Effector CD8-positive, alpha-beta T cell (primary cell): ENCODE data around the gene PBX3.

Source experiments
- DNase-seq: peaks from one replicate; lab custom pipeline; 2025; lab: John Stamatoyannopoulos, UW
- total RNA-seq, 4 experiments: gene quantifications; one replicate each; lab custom pipeline; 2026; lab: John Stamatoyannopoulos, UW

Gene PBX3
- 12.0 to 15.2 (median 13.7) reads per million in 4 experiments for total RNA-seq

DNA sequence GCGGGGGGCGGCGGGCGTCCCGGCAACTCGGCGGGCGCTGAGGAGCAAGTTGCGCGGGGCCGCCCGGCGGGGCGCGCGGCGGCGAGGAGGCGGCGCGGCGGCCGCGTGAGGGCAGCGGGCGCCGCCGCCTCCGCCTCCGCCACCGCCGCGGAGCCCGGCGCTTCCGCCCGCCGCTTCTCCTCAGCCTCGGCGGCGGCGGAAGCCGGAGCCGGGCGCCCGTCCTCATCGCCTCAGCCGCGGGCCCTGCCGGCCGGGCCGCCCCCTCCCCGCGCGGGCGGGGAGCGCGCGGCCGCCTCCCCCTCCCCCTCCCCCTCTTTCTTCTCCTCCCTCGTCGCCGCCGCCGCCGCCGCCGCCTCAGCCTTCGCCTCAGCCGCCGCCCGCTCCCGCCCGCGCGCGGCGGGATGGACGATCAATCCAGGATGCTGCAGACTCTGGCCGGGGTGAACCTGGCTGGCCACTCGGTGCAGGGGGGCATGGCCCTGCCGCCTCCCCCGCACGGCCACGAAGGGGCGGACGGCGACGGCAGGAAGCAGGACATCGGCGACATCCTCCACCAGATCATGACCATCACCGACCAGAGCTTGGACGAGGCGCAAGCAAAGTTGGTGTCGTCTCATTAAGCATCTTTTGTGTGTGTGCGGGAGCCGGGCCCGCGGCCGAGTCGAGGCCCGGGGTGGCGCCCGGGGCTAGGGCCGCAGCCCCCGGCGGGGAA lies at the start of gene PBX3:
Gene PBX3, plus strand, starts transcription at position 321 of the 712 bp plus-strand sequence.
- DNase-seq: peak; percentile 38

DNA sequence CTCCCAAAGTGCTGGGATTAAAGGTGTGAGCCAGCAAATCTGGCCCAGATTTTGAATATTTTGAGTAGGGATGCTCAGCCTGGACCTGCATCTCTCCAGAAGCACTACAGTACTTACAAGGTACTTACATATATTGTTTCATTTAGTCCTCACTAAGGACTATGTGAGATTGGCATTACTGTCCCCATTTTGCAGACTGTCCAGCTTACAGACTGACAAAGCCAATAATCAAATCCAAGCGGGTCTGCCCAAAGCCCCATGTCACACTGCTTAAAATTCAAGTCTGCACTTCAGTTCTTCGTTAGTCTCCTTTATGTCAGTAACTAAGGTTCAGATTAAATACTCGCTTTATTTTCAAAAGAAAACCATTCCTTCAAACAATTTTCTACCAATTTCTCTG lies 47.3 kb upstream of the PBX3 start:
- no peak for DNase-seq

DNA sequence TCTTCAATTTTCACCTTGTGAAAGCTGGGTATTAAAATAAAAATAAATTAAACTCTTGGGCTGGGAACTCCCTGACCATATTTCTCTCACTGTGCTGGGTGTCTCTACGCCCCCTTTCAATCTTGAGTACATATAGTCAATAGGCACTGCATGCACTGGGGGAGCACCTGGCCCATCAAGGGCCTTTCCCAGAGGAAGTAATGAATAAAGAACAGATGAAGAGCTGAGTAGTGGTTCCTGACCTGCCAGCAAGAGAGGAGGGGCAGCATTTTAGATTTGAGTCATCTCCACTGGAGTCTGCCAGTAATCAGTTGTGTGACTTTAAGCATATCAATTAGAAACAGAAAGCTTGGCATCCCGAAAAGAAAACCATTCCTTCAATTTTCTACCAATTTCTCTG lies 46.4 kb upstream of the PBX3 start:
- no peak for DNase-seq

DNA sequence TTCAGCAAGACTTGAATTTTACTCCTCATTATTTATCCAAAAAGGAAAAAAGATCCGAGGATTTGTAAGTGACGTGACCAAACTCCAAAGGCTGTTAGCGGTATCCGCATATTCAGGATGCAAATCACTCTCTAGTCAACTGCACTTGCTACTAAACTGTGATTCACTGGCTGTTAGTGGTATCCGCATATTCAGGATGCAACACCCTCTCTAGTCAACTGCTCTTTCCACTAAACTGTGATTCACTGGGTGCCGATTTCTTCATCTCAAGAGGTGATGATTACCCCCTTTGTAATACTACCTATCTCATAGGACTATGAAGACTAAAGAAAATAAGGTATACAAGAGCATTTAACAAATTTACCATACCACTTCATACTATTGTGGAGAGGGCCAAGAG lies 45.8 kb upstream of the PBX3 start:
- DNase-seq: no peak

DNA sequence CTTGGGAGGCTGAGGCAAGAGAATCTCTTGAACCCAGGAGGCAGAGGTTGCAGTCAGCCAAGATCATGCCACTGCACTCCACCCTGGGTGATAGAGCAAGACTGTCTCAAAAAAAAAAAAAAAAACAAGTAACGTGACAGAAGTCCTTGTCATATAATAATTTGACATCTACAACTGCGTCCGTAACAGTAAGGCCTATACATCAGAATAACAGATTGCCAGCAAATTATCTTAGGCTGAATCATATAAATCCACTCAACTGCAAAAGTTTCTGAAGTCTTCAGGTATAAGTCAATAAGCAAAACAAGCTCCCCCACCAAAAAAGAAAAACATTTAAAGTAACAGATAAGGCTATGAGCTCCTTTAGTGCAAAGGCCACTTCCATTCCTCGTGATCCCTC lies 43.5 kb upstream of the PBX3 start:
- no peak for DNase-seq

DNA sequence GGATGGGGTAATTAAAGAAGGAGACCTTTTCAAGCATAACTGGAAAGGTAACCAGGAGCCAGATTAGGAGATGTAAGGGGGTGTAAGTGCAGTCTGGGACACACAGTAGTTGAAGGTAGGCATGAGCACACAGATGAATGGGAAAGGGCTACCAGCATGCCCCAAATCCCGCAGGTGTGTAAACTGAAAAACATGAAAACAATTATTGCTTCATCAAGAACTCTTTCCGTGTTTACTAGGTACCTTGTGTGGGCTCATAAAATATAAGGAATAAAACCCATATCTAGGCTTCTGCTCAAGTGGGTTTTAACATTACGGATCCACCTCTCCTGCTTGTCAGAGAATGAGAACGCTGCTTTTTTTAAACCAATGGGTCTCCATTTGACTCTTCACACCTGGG lies 41.3 kb upstream of the PBX3 start:
- DNase-seq: no peak

DNA sequence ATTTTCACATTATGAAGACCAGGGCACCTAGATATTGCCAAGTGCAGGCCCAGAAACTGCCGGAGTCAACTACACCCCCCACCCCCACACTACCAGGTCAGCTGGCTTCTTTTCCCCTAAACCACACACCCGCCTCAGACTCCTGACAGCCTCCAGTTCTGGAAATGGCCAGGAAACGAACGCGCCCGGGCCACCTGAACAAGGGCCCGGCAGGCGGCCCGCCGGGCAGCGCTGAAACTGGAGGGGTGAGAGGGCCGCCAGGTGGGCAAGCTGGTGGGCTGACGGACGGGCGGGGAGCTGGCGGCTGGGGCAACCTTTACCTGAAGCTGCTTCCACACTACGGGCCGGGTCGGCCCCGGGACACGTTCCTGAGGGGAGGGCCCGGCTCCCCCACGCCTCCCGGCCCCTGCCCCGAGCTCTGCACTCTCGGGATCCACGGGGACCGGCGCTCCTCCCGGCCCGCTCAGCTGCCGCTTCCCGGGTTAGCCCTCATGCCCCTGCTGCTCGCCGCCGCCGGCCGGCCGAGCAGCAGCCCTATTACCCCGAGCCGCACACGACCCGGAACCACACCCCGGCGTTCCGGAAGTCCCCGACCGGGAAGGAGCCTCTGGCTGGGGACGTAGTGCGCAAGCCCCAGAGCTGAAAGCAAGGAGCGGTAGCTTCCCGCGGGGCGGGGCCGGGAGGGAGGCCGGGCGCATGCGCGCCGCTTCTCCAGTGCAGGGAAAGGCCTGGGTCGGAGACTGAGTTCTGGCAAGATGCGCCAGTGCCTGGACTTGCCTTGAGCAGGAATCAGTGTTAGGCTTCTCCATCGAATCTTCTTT lies 40.3 kb upstream of the PBX3 start, which contains the start of gene MAPKAP1:
Gene MAPKAP1, minus strand, starts transcription at position 558 of the 821 bp plus-strand sequence. CDS start 34,634 bp downstream, outside the sequence.
- DNase-seq: peak; percentile 88

DNA sequence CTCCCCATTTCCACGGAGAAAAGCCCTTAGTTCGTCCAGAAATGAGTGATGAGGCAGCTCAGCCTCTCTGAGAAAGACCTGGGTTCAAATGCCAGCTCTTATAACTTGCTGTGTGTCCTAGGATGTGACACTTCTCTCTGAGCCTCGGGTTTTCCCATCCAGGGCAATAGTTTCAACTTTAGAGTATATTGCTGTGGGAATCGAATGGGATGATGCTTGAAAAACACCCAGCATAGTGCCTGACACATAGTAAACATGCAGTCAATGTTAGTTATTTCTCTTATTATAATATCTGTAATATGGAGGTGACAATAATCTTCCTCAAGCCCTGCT lies 39.7 kb upstream of the PBX3 start:
- no peak for DNase-seq

DNA sequence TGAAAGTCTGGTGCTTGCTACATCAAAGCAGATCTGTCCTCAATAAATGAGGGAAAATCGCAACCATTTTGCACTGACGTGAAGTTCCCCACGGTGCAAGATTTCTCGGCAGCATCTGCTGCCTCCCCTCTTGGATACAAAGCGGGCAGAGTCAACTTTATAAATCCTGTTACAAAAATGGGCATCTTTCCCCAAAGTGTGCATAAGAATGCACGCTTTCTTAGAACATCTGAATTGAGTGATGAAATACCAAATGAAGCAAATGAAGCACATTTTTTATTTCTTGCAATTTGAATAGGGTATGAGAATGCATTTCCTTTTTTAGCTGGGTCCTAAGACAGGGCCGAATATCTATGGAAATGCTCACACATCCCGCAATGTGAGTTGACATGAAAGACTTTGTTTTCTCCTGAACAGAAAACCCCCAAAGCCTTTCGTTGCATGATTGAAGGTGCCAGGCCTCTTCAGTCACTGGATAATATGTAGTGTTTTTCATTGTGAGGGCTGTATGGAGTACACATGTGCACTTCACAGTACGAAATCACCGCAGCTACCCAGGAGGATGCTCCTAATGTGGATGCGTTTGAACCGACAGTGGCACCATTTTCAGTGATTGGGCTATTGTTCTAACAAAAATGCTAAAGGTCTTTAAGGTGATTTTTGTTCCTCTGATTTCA lies 20.6 kb upstream of the PBX3 start:
- no peak for DNase-seq

DNA sequence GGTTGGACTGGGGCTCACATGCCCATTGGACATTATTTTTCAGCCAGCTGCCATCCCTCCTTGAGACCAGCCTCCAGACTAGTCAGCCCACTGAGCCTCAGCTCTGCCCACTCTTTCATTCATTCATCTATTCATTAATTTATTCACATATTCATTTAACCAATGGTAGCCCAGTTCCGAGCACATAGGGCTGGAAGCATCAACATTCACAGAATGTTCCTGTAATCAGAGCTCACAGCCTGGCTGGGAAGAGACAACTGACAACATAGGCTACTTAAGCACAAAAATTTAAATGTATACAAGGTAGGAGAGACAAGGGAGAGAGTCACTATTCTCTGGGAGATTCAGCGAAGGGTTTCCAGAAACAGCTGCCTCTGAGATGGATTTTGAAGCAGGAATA lies 17.0 kb upstream of the PBX3 start:
- DNase-seq: no peak

DNA sequence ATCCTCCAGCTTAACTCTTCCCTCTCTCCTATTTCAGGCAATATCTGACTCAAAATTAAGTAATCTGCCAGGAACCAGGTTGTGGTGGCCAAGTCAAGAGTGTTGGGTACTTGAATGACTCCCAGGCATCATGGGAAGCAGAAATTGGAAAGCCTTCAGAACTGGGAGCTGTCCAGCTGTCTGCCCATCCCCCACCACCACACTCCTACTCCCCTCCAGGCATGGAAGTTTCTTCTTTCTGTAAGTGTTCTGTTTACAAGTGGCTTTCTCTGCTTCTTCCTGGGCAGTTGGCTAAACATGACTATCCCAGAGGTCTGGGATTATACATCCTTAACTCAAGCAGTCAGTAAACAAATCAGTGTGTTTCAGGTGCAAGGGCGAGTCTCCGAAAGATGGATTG lies 14.6 kb upstream of the PBX3 start:
- DNase-seq: no peak

DNA sequence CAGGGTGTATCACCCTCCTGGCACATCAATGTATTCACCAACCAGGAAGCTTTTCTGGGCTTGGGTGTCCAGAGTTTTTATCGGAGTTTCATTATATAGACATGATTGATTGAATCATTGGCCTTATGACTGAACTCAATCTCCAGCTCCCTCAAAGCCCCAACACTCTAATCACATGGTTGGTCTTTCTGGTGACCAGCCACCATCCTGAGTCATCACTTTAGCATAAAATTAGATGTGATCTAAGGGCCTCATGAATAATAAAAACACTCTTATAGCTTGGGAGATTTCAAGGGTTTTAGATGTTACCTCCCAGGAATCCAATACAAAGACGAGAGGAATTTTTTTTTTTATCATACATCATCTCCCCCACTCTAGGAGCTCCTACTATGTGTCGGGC lies 7.7 kb upstream of the PBX3 start:
- DNase-seq: no peak

DNA sequence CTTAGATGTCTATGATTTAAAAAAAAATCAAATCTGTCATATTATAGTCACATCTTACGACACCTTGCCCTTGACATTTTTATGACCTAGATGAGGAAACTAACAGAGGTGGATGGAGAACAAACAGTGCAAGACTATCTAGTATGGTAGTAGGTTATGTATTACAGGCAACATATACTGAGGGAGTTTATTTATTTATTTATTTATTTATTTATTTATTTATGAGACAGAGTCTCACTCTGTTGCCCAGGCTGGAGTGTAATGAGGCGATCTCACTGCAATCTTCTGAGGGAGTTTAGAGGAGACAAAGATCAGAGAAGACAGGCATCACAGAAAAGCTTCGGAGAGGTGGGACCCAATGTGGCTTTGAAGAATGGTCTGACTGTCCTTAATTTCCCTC lies 4.5 kb upstream of the PBX3 start:
- DNase-seq: no peak

DNA sequence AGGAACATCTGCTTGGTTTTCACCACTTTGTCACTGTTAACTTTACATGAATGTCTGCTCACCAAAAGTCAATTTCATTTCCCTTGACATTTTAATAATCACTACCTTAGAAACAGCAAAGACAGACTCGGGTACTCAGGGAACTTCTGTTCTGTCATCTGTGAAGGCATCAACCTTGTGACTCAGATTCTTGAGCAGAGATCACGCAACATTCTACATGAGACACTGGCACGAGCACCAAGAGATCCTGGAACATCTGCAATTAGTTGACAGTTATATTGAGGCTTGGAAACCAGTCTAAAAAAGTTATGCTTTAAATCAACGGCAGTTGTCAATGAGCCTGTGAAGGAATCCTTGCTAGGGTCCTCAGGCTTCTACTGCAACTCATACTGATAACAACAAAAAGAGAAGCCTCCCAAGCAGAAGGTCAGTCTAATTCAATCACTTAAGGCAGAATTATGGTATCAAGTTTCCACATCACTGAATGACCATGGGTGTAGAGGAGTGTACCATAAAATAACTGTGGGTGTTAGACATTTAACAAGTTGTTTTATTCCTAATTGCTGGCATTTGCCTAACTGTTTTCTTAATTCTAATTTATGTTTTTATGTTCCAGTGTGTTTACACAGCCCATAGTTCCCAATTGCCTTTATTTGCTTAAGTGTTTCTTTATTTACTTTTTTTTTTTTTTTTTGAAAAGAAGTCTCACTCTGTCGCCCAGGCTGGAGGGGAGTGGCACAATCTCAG lies 3.3 kb upstream of the PBX3 start:
- no peak for DNase-seq

DNA sequence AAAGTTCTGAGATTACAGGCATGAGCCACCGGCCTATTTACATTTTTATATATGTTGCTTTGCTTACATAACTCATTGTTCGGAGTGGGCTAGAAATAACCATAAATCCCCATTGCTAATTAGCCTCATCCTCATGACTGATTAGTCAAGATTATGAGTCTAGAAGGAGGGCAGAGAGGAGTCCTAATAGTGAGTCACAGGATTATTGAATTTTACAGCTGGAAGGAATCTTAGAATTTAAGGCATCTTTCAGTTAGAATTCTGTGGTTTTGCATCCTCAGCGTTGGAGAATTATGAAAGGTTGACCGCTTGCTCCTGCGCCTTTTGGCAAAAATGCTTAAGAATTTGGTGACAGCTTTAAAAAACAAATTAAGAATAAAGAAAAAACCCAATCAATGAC lies 2.6 kb upstream of the PBX3 start:
- no peak for DNase-seq

DNA sequence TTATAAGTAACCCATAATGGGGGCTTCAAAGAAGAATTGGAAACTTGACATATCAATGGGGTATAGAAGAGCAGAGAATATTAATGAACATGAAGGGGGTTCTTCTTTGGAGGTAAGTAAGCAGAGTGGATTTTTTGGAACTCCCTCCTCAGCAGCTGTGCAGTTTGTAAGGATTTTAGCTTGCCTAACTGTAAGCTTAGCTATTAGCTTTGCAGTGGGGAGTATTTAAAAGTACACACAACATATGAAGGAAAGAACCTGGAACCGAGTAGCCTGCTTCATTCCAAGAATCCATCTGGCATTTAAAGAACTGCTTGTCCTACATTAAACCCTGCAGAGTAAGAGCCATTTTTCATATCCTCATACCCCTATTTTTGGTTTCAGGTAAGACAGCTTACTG lies 2.2 kb upstream of the PBX3 start:
- DNase-seq: no peak

DNA sequence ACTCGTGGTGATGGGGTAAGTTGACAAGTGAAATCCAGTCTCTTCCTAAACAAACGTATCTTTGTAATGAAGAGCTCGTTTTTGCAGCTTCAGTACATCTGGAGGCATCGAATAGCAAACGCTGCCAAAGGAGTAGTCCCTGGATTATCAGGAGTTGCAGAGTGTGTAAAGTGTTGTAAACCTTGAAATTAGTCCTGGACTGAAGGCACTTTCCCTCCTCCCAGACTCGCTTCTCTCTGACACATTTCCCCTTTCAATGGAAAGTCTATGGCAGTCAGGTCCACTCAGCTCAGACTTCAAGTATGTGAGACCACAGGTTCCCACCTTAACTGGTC lies 1.5 kb upstream of the PBX3 start:
- no peak for DNase-seq

DNA sequence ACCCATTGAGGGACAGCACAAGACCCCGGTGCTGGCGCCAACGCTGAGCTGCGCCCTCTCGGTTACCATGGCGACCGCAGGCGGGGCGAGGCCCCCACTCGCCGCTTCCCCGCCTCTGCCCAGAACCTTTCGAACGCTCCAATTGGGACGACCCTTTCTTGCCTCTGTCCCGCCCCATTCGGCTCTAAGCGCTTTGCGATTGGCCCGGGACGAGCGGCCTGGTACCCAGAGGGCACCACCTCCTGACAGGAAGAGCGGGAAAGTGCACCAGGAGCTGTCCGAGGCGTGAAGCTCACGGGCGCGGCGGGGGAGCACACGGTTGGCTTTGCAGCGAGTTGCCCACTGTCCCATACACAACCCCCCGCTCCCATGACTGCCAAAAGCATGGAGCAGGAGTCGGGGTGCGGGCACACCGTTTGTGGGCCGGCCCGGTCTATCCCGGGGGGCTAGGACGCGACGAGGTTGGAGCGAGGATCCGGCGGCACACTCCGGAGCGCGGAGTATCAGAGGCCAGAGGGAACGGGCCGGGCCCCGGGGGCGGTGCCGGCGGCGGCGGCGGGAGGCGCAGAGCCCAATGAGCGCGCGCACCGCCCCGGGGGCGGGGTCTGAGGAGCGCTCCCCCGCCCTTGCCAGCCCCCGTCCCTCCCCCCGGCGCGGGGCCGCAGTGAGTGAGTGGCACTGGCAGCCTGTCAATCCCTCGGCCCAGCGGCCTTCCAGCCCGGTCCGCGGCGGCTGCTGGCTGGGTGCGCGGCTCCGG lies 978 bp upstream of the PBX3 start:
- peak; percentile 89 for DNase-seq

DNA sequence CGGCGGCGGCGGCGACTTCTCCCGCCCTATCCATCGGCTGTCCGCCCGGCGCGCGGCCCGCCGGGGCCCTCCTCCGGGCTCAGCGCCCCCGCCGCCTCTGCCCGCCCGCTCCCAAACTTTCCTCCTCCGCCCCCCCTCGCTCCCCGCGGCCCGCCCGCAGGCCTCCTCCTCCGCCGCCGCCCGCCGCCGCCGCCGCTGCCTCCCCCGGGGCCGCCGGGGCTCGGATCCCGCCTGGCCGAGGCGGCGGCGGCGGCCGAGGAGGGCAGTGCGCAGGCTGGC lies 460 bp upstream of the PBX3 start:
- DNase-seq: no peak

DNA sequence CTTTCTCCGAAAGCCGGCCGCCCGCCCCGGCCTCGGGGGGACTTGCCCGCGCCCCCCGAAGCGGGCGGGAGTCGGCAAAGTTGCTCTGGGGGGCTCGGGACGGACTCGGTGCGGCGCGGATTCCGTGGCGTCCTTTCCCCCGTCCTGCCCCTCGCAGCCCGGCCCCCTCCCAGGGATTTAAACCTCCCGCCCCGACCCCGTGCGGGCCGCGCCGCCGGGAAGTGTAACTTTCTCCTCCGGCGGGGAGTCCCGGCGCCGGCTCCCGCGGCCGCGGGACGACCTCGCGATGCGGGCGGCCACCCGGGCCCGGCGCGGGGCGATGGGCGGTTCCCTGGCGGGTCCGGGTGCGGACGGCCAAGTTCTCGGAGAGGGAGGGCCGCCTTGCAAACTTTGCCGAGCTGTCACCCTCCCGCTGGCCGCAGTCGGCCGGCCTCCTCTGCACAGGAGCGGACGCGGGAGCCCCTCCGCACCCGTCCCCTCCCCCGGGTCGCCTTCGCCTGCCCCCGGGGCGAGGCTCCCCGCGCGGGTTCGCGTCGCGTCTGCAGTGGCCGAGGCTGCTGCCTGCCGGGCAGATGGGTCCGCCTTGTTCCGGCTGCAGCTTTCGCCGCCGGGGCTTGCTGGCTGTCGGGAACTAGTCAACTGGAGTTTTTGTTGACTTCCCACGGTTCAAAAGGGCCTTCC lies 732 bp downstream of the PBX3 start:
- no peak for DNase-seq

DNA sequence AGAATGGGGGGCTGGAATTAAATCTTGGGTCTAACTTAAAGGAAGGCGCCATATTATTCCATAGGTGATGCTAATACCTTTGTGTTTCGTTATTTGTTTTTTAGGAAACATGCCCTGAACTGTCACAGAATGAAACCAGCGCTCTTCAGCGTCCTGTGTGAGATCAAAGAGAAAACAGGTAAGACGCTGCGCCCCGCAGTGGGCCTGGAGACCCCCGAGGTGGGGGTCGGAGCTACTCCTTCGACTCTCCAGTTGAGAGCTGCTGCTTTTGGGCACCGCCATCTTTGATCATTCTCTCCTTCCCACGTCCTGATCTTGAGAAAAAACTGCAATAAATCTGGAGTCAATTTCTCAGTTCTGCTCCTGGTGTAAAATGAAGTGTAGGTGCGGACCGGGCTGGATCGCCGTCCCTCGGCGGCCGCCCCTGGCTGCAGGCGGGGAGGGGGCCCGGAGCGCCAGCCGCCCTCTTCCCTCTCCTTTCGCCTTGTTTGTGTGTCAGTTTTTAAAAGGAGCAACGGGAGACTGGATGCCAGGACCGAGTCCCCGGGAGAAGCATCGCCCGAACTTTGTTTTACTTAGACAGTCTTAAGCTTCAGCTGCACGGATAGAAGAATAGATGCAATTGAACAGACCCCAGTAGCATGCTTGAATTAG lies 1.4 kb downstream of the PBX3 start:
- DNase-seq: no peak
